Measurements from ENCODE around the gene TMEM196. TPM values are rescaled to one million over a fixed set of nuclear protein-coding genes. Genes with fewer than 3 reads are reported as not detected.

The TMEM196 gene
- total RNA-seq = not detected
- long read RNA-seq = 0 reads

- DNase-seq (ENCODE audit: low spot score) = no peak
Observed at GRCh38 chr7:19772841-19773760, at the start of gene TMEM196. Gene TMEM196, minus strand, starts transcription at chr7:19773617. Its CDS starts 921 bp downstream, at chr7:19772696.

GRCh38 chr7:19816128-19816527, 42.7 kb upstream of the TMEM196 start:
- no peak for DNase-seq (ENCODE audit: low spot score)
- intact Hi-C loops (cut with DNase I) = no loop called here

More at GRCh38 chr7:19772841-19773760, at the start of gene TMEM196:
- intact Hi-C loops (cut with DNase I) = no loop called here

- intact Hi-C loops (cut with DNase I) = no loop called here
- no peak for DNase-seq (ENCODE audit: low spot score)
Observed at GRCh38 chr7:19815546-19815945, 42.1 kb upstream of the TMEM196 start.

DNA sequence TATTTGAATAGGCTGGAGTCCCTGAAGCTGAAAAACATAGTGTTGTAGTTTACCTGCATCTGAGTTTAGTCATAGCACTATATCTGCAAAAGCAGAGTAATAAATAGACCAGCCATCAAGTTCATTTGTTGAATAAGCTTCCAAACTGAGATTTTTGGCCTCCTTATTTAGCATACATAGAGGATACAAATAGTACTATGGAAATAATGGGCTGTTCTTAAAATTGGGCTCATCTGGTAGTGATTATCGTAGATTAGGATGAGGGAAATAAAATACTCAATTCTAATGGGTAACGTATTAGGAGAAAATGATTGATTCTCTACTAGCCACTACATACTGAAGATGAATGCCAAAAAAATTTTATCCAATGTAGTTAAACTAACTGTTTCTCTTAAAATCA, 41.4 kb upstream of the TMEM196 start:
- no peak for DNase-seq (ENCODE audit: low spot score)

GRCh38 chr7:19811386-19811785, 38.0 kb upstream of the TMEM196 start:
- DNase-seq (ENCODE audit: low spot score) = no peak
- intact Hi-C loops (cut with DNase I) = no loop called here

More for the DNA sequence above, 41.4 kb upstream of the TMEM196 start:
- intact Hi-C loops (cut with DNase I) = no loop called here

DNA sequence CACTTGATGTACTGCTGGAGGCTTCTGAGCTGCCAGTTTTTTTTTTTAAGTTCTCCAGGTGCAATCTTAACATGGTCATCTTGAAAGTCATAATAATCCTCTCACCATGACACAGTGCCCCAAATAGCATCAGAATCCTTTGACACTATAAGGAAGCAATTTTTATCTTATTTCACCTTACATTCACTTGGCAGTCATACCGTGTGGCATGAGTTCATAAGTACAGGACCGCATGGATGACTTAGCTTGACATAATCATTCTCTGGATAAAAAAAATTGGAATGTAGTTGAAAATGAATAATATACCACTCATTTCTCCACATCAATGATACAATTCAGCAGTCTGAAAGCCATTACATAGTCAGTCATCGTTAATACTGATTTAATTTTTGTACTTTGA, 25.6 kb upstream of the TMEM196 start:
- intact Hi-C loops (cut with DNase I) = no loop called here
- no peak for DNase-seq (ENCODE audit: low spot score)

DNA sequence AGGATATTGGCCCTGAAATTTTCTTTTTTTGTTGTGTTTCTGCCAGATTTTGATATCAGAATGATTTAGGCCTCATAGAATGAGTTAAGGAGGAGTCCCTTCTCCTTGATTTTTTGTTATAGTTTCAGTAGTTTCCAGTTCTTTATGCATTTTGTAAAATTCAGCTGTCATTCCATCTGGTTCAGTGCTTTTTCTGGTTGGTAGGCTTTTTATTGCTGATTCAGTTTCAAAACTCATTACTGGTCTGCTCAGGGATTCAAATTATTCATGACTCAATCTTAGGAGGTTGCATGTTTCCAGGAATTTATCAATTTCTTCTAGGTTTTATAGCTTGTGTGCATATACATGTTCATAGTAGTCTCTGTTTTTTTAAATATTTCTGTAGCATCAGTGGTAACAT, 10.1 kb upstream of the TMEM196 start:
- DNase-seq (ENCODE audit: low spot score) = no peak
- intact Hi-C loops (cut with DNase I) = no loop called here

GRCh38 chr7:19776981-19777380, 3.6 kb upstream of the TMEM196 start:
- intact Hi-C loops (cut with DNase I) = no loop called here

GRCh38 chr7:19775578-19775977, 2.2 kb upstream of the TMEM196 start:
- intact Hi-C loops (cut with DNase I) = no loop called here
- DNase-seq (ENCODE audit: low spot score) = no peak

More at GRCh38 chr7:19776981-19777380, 3.6 kb upstream of the TMEM196 start:
- DNase-seq (ENCODE audit: low spot score) = no peak

DNA sequence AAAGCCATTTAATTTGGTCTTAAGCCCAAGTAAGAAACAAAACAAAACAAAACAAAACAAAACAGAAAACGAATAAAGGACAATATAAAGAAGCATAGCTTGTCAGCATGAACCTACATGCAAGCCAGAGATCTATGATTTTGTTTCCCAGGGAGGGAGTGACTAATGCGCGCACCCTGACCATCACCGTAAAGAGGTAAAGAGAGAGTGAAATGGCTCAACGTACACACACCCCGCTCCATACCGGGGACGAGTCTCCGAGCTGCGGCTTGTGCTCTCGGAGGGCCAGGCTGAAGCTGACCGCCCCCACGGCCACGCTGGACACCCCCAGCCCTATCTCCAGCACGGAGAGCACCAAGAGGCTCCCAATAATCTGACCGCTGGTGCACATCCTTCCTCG, 1.1 kb downstream of the TMEM196 start:
- intact Hi-C loops (cut with DNase I) = no loop called here
- DNase-seq (ENCODE audit: low spot score) = no peak

GRCh38 chr7:19762631-19763030, 10.8 kb downstream of the TMEM196 start:
- DNase-seq (ENCODE audit: low spot score) = no peak

GRCh38 chr7:19754521-19755116, 18.8 kb downstream of the TMEM196 start:
- no peak for DNase-seq (ENCODE audit: low spot score)
- intact Hi-C loops (cut with DNase I) = no loop called here

More at GRCh38 chr7:19762631-19763030, 10.8 kb downstream of the TMEM196 start:
- intact Hi-C loops (cut with DNase I) = no loop called here

DNA sequence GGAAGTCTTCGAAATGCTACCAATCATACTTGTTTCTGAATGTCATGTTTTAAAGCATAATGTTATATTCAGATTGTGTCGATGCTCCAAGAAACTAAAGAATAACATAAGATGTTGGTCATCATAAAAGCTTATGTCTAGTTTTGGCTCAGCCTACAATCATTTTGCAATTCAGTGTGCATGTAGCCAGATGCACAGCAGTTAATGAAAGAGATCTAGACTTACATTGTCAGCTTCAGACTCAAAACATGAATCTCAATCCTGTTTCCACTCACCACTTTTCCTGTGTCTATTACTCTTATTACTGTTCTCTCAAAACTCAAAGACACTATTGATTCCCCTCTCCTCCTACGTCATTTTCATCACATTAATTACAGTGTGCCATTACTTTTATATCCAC, 21.4 kb downstream of the TMEM196 start:
- intact Hi-C loops (cut with DNase I) = no loop called here
- no peak for DNase-seq (ENCODE audit: low spot score)

- no peak for DNase-seq (ENCODE audit: low spot score)
- intact Hi-C loops (cut with DNase I) = no loop called here
Observed at GRCh38 chr7:19749658-19750057, 23.8 kb downstream of the TMEM196 start.

DNA sequence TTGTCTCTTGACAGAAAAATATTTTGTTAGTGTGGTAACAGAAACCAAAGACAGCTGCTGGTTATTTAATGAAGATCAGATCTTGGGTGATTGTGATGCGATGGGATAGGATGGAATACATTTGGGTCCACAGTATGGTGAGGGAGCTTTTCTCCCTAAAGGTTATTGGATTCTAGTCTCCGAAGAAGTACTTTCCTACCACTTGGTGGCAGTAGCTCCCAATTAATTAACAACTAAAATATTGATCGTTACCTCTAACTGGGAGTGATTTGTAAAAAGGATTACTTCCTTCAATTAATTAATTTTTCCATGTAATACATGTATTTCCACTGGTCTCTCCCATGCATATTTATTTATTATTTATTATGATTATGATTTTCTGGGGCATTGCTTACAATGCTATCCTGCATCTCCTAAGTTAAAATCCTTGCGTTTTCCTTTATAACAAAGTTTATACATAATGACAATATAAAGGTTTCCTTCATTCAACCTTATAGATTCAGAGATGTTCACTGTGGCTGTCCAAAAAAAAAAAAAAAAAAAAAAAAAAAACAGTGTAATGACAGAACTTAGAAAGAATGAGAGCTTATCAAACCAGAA, 25.6 kb downstream of the TMEM196 start:
- DNase-seq (ENCODE audit: low spot score) = no peak
- intact Hi-C loops (cut with DNase I) = no loop called here

- no peak for DNase-seq (ENCODE audit: low spot score)
- intact Hi-C loops (cut with DNase I) = no loop called here
Observed at GRCh38 chr7:19744075-19744474, 29.3 kb downstream of the TMEM196 start.

DNA sequence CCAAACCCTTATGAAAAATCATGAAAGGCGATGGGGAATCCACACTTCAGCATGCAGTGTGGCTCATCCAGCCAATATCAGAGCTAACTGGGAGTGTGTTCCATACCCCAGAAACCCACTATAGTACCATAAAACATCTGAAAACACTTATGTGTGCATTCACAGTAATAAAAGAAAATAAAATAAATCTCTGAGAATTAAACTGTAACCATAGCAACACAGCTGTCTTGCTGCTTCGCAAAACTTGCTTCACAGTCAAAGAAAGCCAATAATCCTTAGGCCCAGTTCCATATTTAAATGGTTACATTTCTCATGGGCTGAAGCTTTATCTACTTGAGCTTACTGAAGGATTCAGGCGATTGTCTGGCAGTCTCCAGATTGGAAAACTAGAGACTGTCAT, 44.7 kb downstream of the TMEM196 start:
- DNase-seq (ENCODE audit: low spot score) = no peak
- intact Hi-C loops (cut with DNase I) = no loop called here

GRCh38 chr7:19725770-19726169, 47.6 kb downstream of the TMEM196 start:
- intact Hi-C loops (cut with DNase I) = no loop called here
- DNase-seq (ENCODE audit: low spot score) = no peak

GRCh38 chr7:19715499-19715898, 57.9 kb downstream of the TMEM196 start:
- intact Hi-C loops (cut with DNase I) = no loop called here
- DNase-seq (ENCODE audit: low spot score) = no peak

GRCh38 chr7:19713676-19714075, 59.7 kb downstream of the TMEM196 start:
- DNase-seq (ENCODE audit: low spot score) = no peak
- intact Hi-C loops (cut with DNase I) = loop anchor here (5.0 kb wide), 1 partner anchor 884 kb away; no protein-coding TSS in a partner anchor

GRCh38 chr7:19709249-19709578, 64.2 kb downstream of the TMEM196 start:
- no peak for DNase-seq (ENCODE audit: low spot score)
- intact Hi-C loops (cut with DNase I) = no loop called here
